Glomerular visceral epithelial cell (primary cell): Measurements from ENCODE around the gene MED13.
"Not testable (repeated sequence)": the region's sequence is repeated elsewhere in the genome, so short reads cannot be mapped to it uniquely, and the experiment has no call there.

Source experiments
- DNase-seq: peaks from one replicate; pipeline ENCODE4 v3.0.0-alpha.2; 2016; ENCODE audit errors: extremely low spot score

Gene MED13

DNA sequence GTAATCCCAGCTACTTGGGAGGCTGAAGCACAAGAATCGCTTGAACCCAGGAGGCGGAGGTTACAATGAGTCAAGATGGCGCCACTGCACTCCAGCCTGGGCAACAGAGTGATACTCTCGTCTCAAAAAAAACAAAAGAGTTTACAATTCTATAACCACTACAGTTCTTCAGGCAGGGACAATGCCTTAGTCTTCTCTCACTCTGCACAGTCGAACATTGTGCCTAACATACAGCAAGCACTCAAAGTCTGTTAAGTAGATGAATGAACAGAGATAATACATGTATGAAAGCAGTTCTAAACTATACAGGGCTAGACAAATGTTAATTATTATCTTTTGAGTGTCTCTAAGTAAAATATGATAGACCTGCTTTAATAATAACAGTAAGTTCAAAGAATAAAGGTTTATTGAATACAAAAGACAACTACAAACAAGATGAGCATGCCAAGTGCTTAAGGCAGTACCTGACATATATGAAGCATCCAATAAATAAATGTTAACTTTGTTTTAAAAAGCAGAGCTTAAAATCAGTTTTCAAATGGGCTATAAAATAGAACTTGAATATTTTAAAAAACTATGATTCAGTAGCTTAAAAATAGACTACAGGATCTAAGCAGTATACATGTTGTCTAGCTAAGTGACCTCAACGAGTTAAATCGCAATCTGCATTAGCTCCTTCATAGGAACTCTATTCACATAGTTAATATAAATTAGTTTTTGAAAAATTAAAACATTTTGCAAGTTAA, 156.6 kb downstream of the MED13 start:
- DNase-seq: no peak

DNA sequence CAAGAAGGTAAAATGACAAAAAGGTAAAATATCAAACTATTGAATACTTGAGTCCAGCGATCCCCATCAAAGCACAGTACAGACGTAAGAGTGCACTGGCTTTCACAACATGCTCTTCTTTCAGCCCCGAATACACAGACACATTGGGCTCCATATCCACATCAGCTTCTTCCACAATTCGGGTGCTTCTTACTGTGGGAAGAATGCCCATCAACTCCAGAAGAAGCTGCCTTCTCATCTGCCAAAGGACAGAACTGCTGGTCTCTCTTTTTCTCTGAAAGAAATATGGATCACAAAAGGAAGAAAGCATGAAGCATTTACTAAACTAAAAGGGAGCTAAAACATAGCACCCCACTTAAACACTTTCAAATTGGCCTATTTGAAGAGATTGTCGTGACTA, 157.7 kb downstream of the MED13 start:
- no peak for DNase-seq

DNA sequence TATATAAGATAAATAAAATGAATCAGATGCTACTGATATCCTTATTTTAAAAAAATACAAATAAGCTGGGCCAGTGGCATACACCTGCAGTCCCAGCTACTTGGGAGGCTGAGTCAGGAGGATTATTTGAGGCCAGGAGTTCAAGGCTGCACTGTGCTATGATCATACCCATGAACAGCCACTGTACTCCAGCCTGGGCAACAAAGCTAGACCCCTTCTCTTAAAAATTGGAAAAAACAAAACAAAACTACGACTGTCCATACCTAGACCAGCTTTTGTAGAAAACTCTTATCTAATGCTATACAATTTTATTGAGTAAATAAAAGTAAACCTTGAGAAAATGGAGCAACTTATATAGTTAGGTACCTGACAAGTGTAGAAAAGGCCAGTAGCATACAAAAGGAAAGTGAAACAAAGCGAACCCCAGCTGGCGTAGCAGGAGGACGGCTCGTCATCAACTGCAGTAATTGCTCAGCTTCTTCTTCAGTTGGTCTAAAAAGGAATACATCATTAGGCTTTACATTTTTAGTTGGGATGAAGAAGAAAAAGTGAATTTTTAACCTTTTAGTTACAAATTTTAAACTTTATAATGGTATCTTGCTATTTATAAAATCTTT, 160.9 kb downstream of the MED13 start:
- DNase-seq: no peak

DNA sequence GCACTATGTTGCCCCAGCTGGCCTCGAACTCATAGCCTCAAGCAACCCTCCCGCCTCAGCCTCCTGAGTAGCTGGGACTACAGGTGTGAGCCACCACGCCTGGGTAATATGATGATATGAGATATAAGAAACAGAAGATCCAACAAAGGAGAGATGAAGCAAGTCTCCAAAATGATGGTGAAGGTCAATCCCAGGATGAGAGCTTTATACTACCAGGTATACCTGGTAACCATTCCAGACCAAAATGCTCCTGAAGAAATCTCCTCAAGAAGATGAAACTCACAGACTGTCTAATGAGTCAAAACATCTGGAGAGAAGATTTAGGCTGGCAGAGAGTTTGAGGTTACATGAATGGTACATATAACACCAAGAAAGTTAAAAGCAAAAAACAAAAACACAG, 161.8 kb downstream of the MED13 start:
- DNase-seq: no peak

DNA sequence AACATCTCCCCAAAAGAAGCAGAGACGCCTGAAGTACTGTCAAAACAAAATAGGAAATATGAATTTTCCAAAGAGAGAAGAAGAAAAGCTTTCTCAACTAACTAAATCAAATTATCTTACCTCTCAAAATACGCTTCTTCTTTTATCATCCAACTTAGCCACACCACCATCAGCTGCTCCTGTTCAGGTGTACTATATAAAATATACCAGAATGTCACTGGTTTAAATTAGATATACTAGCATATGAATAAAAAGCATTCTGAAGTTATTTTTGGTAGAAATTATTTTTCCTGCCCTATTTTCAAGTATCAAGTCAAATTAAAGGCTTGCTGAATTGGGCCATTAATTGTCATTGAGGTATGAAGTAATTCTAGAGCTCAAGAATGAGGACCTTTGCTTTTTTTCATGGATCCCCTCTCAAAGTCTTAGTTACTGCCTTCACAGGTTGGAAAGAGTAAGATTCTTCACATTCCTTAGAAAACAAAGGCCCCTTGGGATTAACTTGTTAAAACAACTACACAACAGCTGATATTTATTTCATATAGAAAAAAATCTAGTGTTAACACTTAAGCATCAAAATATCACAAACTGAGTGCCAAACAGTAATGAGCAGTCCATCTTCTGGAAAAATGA, 167.4 kb downstream of the MED13 start:
- DNase-seq: no peak

DNA sequence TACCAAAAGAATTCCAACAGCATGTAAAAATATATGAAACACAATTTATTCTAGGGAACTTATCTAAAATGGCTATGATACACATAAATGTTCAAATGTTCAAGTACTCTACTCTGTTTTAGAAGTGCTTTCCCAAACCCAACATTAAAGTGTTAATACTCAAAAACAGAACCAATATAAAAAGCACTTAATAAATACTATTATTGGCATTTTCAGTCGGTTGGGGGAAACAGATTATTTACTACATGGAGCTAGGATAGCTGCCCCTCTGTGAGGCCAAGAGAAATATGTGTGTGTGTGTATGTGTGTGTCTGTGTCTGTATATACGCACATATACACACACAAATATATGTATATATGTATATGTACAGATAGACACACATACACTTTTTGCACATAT, 169.7 kb downstream of the MED13 start:
- DNase-seq: no peak

DNA sequence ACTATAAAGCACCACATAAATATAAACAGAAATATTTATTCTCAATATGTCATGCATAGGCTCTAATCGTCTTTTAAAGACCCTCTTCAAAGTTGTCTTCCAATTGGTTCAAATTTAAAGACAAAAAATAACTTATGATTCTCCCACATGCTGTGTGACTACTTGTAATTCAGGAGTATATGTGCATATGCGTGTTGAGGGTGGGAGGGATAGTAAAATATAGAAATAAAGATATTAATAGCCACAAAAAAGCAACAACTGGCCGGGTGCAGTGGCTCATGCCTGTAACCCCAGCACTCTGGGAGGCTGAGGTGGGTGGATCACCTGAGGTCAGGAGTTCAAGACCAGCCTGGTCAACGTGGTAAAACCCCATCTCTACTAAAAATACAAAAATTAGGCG, 170.8 kb downstream of the MED13 start:
- not testable (repeated sequence) for DNase-seq
